Testis (tissue), 5 donors: Measurements from ENCODE around the gene FOXE1. TPM values are rescaled to one million over a fixed set of nuclear protein-coding genes. Genes with fewer than 3 reads are reported as not detected.
A peak's percentile ranks its signal among the peaks of the same experiment; 100 is the strongest.

Source experiments
- DNase-seq: peaks from one replicate; pipeline ENCODE4 v3.0.0-alpha.2; 2019
- H3K27ac ChIP-seq, 2 donors: fragments of 200-600 bp; sonication (generic); one replicate each; pipeline ENCODE4 v1.5.1; 2019
- H3K27me3 ChIP-seq: fragments of 200-600 bp; sonication (generic); one replicate; pipeline ENCODE4 v1.5.1; 2019
- H3K36me3 ChIP-seq: fragments of 200-600 bp; sonication (generic); one replicate; pipeline ENCODE4 v1.5.1; 2017; ENCODE audit warnings: low read depth; ENCODE audit errors: missing control alignments
- H3K4me1 ChIP-seq: fragments of 200-600 bp; sonication (generic); one replicate; pipeline ENCODE4 v1.5.1; 2019
- H3K4me3 ChIP-seq, 2 donors: fragments of 200-600 bp; sonication (generic); one replicate each; pipeline ENCODE4 v1.5.1; 2017 to 2019
- H3K9me3 ChIP-seq: fragments of 200-600 bp; sonication (generic); one replicate; pipeline ENCODE4 v1.5.1; 2017
- CTCF ChIP-seq, 3 experiments: fragments of 450-650 bp in 2 of 3; fragments of 200-600 bp in 1 of 3; sonication (generic) in 1 of 3; IDR thresholded peaks; one replicate each; pipeline ENCODE4 v1.5.1; 2016 to 2019; ENCODE audit warnings: antibody characterized with exemption in 3 of 3, mild to moderate bottlenecking in 2 of 3, moderate library complexity in 1 of 3
- POLR2A ChIP-seq: fragments of 450-650 bp; IDR thresholded peaks from one replicate; pipeline ENCODE4 v1.6.1; 2017; ENCODE audit warnings: antibody characterized with exemption, mild to moderate bottlenecking, moderate library complexity
- WGBS, 2 donors: methylation state at CpG; one replicate each; pipeline ENCODE4 v1.1.5; 2018; 5-methylcytosine and 5-hydroxymethylcytosine counted together
- intact Hi-C: fragments of 100-400 bp; cut with DNase I; formaldehyde crosslinking; loops from one replicate; pipeline ENCODE4 v1.15.1; 2023; ENCODE audit warnings: low total_unique reads
- long read RNA-seq, 2 donors: transcript quantifications; one replicate each; lab custom pipeline, GENCODE V29; 2026
- polyA plus RNA-seq: library from polyadenylated mRNA; stranded (reverse); fragments of 350-450 nt; fragmentation: Illumina TruSeq; extraction: RNeasy Lipid Tissue Mini Kit (QIAGEN cat#74804); gene quantifications from one replicate; pipeline ENCODE4 v1.2.3, GENCODE V29; 2014; ENCODE audit warnings: low read depth, low replicate concordance; ENCODE audit not compliant: insufficient read depth
- total RNA-seq, 2 donors: library from RNA; depleted of rRNA; stranded (reverse); fragments of >200 nt; gene quantifications; one replicate each; pipeline ENCODE4 v1.2.3, GENCODE V29; 2016

FOXE1 gene
- total RNA-seq (1 to 10 TPM; 1.1 to 1.9 TPM), polyA plus RNA-seq (0.62 TPM)
- long read RNA-seq, donor 1 = 0 reads
- long read RNA-seq, donor 2 = 0 reads

GRCh38 chr9:97853056-97853843, at the start of gene FOXE1:
TSS of gene FOXE1 (plus strand) at chr9:97853226. CDS start at chr9:97853915, 689 bp downstream.
- Histone ChIP-seq H3K27me3 (no peaks in the 10 kb centered on the region), H3K4me3 (peak within 1 kb of the TSS; percentile 42 to 49), H3K4me1 (peaks cover 8% of the 10 kb centered on the region), H3K27ac (no peak within 1 kb of the TSS), H3K9me3 (no peaks in the 10 kb centered on the region), H3K36me3 (no peaks in the 10 kb centered on the region)
- WGBS, 2 donors = 0% methylated on average over 22 to 44 of the region's 83 CpGs
- no peak for DNase-seq
- intact Hi-C loops = no loop called here
- TF ChIP-seq POLR2A = no peak
- no peak for TF ChIP-seq CTCF (IDR thresholded peaks at IDR 0.05)

GRCh38 chr9:97804059-97804365, 49.0 kb upstream of the FOXE1 start:
- H3K27ac ChIP-seq = peak overlapping the region in 1 of 2 donors; percentile 59
- DNase-seq = no peak
- H3K27me3 ChIP-seq = no peaks in the 10 kb centered on the region
- no peaks in the 10 kb centered on the region for H3K9me3 ChIP-seq
- TF ChIP-seq POLR2A (no peak), CTCF (IDR thresholded peaks at IDR 0.05) (no peak)
- 52 to 71% methylated on average over 4 to 5 of the region's 5 CpGs for WGBS, 2 donors
- H3K4me1 ChIP-seq = no peaks in the 10 kb centered on the region
- H3K4me3 ChIP-seq = peak overlapping the region; percentile 51 to 58
- no peaks in the 10 kb centered on the region for H3K36me3 ChIP-seq
- intact Hi-C loops = no loop called here

- intact Hi-C loops = no loop called here
- no peaks in the 10 kb centered on the region for H3K4me1 ChIP-seq
- no peak for DNase-seq
- H3K9me3 ChIP-seq = no peaks in the 10 kb centered on the region
- no peak overlapping the region for H3K27ac ChIP-seq
- H3K36me3 ChIP-seq = no peaks in the 10 kb centered on the region
- H3K4me3 ChIP-seq = no peak overlapping the region
- H3K27me3 ChIP-seq = no peaks in the 10 kb centered on the region
- 64 to 80% methylated on average over 2 of the region's 2 CpGs for WGBS, 2 donors
- TF ChIP-seq POLR2A (no peak), CTCF (IDR thresholded peaks at IDR 0.05) (no peak)
Measured at GRCh38 chr9:97806721-97807120, 46.3 kb upstream of the FOXE1 start.

GRCh38 chr9:97807681-97808080, 45.3 kb upstream of the FOXE1 start:
- 74 to 75% methylated on average over 2 of the region's 2 CpGs for WGBS, 2 donors
- no peak overlapping the region for H3K4me3 ChIP-seq
- H3K36me3 ChIP-seq = no peaks in the 10 kb centered on the region
- no peak overlapping the region for H3K27ac ChIP-seq
- no peak for DNase-seq
- TF ChIP-seq POLR2A (no peak), CTCF (IDR thresholded peaks at IDR 0.05) (no peak)
- H3K27me3 ChIP-seq = no peaks in the 10 kb centered on the region
- no peaks in the 10 kb centered on the region for H3K4me1 ChIP-seq
- intact Hi-C loops = no loop called here
- no peaks in the 10 kb centered on the region for H3K9me3 ChIP-seq

GRCh38 chr9:97808415-97808814, 44.6 kb upstream of the FOXE1 start:
- TF ChIP-seq CTCF (IDR thresholded peaks at IDR 0.05) (no peak), POLR2A (no peak)
- DNase-seq = no peak
- no peaks in the 10 kb centered on the region for H3K36me3 ChIP-seq
- no peak overlapping the region for H3K4me3 ChIP-seq
- no peaks in the 10 kb centered on the region for H3K4me1 ChIP-seq
- H3K27ac ChIP-seq = no peak overlapping the region
- intact Hi-C loops = no loop called here
- WGBS, 2 donors = 75 to 76% methylated on average over 5 of the region's 5 CpGs
- no peaks in the 10 kb centered on the region for H3K9me3 ChIP-seq
- H3K27me3 ChIP-seq = no peaks in the 10 kb centered on the region
